ENCODE measurements around the gene TPCN2. TPM values are rescaled to one million over a fixed set of nuclear protein-coding genes. Genes with fewer than 3 reads are reported as not detected.
"Not testable (repeated sequence)": the region's sequence is repeated elsewhere in the genome, so short reads cannot be mapped to it uniquely, and the experiment has no call there.

TPCN2 gene
- polyA plus RNA-seq, 1 donor: 7.1 TPM

DNA sequence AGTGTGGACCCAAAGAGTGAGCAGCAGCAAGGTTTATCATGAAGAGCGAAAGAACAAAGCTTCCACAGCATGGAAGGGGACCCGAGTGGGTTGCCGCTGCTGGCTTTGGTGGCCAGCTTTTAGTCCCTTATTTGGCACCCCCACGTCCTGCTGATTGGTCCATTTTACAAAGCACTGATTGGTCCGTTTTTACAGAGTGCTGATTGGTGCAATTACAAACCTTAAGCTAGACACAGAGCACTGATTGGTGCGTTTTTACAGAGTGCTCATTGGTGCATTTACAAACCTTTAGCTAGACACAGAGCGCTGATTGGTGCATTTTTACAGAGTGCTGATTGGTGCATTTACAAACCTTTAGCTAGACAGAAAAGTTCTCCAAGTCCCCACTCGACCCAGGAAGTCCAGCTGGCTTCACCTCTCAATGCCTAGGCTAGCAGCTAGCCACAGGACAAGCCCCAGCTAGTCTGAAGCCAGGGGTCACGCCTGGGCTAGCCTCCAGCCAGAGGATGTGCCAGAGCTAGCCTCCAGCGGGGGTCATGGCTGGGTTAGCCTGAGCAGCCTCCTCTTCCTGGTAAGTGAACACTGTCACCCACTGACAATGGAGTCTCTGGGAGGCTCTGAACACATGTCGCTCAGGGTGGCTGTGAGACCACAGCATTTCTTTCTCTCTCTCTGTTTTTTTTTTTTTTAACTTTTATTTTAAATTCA lies 100.8 kb downstream of the TPCN2 start:
- not testable (repeated sequence) for DNase-seq (ENCODE audit: low read depth)

DNA sequence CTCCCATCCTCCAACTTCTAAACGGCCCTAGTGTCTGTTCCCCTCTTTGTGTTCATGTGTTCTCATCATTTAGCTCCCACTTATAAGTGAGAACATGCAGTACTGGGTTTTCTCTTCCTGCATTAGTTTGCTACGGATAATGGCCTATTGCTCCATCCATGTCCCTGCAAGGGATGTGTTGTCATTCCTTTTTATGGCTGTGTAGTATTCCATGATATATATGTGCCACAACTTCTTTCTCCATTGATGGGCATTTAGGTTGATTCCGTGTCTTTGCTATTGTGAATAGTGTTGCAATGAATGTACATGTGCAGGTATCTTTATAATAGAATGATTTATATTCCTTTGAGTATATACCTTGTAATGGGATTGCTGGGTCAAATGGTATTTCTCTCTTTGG lies 101.4 kb downstream of the TPCN2 start:
- DNase-seq (ENCODE audit: low read depth): no peak

DNA sequence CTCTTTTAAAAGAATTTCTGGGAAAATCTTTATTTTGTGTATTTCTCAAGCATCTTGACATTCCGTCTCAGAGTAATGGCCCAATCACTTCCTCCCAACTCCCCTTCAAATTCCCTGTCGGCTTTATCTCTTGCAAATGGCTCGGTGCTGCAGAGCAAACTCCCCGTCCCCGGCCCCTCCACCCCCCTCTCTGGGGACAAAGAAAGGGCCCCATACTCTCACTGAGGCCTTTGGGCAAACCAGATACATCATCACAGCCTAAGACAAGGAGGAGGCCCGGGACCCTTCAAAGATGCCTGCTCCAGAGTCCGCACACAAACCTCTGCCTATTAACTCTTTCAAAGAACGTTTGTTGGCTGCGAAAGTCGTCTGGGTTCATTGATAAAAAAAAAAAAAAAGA lies 103.1 kb downstream of the TPCN2 start:
- DNase-seq (ENCODE audit: low read depth): no peak

DNA sequence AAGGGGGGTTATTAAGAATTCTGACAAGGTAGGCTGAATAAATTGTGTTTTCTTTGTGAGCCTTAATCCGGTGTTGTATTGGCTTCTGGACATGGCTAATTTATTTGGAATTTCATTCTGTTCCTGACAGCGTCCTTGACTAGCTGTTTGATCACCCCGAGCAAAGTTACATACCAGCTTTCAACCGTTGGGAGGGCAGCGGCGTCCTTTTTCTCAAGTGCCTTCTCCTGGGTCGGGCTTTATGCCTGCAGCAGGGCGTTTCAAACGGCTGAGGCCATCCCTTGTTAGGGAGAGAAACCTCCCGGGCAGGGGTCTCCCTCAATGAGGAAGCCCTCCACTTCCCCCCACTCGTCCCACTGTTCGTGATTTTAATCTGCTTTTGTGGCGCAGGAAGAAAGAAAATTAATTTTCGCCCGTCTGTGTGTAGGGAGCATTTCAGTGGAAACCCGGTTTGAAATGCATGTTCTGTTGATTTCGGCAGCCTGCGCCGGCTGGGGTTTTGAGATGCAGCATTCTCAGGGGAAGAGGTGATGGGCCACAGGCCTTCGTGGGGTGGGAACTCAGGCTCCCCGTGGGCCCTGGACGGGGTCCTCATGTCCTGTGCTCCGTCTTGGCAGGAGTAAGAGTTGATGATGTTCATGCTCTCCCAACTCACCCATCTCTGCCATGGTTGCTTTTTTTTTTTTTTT lies 104.1 kb downstream of the TPCN2 start:
- DNase-seq (ENCODE audit: low read depth): no peak

DNA sequence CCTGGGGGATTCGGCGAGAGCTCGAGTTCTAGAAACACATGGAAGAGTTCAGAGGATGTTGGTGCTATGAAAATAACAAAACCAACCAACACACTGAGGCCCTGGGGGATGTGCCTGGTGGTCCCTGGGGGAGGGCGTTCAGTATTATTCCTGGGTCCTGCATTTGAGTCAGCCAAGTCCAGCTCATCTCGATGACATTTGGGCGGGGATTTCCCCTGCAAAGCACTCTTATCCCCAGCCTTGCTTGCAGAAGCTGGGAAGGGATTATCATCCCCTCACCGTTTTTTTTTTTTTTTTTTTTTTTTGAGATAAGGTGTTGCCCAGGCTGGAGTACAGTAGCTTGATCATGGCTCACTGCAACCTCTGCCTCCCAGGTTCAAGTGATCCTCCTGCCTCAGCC lies 104.9 kb downstream of the TPCN2 start:
- DNase-seq (ENCODE audit: low read depth): no peak

DNA sequence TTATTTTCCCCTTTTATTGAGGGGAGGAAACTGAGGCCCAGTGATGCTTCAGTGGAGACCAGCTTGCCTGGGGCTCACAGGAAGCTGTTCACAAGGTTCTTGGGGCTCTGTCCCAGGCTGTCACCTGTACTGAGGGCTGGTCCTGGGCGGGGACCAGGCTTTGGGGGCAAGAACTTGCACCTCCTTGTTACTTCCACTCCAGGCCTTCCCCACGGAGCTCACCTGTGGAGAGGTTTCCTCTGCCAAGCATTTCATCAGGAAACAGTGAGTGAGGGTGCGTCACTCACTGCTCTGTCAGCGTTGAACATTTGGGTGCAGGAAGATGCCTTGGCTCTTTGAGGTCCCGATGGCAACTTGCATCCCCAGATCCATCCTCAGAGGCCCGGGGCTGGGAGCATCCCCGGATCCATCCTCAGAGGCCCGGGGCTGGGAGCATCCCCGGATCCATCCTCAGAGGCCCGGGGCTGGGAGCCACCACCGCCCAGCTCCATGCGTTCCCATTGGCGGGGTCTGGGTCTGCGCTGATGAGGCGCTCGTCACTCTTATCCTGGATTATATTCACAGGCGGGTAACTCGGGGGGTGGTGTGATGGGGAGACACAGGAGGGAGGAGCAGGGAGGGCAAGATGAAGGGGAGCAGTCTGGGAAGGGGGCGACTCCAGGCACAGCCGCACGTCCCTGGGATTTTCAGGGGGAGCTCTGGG lies 105.6 kb downstream of the TPCN2 start:
- no peak for DNase-seq (ENCODE audit: low read depth)

DNA sequence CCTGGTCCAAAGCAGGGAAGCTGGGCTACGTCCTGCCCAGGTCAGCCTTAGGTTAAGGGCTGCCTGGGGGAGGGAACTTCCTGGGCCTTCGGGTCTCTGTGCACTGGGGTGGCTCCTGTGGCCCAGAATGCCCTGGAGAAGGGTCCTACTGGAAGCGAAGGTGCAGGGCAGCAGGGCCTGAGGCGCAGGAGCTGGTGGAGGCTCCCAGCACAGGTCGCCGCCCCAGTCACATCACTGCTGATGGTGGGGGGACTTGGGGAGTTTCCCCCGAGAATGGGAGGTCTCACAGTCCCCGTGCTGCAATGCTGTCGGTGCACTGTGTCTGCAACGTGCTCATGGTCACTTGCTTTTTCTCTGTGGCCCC lies 106.2 kb downstream of the TPCN2 start:
- DNase-seq (ENCODE audit: low read depth): no peak

DNA sequence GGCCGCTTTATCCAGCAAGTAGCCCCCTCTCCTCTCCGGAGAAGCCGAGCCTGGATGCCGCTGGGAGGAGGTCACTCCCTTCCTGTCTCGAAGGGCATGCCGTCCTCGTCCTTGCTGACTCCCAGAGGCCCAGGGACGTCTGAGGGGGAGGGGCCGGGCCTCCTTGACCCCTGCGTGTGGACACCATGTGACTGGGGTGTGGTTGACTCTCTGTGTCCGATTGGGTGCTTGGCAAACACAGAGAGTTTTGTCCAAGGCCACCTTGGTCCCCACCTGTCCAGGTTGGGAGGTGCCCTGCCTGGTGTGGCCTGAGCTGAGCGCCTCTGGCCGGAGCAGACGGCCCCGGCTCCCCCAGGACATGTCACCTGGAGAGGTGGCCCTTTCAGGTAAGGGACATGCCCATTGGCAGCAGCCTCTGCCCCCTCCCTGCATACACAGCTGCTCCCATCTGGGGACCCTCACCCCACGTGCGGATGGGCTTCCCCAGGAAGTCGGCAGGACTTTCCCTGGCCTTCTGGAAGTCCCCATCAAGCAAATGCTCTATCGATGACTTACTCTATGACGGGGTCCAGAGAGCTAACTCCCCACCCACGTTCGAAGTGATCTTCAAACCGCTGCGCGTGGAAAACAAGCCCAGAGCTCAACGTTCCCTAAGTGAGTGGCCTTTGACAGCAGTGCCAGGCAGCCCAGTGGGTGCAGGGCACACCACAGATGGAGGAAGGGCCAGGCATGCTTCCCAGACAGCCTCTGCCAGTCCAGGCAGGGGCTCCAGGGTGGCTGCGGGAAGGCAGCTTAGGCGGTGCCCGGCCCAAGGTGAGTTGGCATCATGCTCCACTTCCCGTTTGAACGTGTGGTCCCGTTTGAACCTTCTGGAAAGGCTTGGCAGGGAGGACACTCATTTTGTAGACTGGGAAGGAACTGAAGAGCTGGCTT lies 106.8 kb downstream of the TPCN2 start, which contains the start of gene SMIM38:
Gene SMIM38, plus strand, starts transcription at position 634 of the 933 bp plus-strand sequence. CDS start 1,912 bp downstream, outside the sequence.
- DNase-seq (ENCODE audit: low read depth): no peak

DNA sequence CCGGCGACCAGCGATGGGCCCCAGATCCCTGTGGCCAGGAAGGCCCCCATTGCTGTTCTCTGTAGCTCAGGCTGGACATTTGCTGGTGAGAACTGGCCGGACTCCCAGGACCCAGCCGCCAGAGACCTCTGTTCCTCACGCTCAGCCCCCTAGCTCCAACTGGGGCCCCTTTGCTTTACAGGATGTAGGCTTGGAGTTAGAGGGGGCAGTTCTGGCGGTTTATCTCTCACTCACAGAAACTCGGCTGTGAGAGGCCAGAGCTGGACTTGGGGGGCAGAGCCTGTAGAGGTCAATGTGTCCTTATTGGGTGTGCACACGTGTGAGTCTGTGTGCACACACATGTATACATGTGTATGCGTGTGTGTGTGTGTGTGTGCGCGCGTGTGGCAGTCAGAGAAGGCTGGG lies 107.5 kb downstream of the TPCN2 start:
- no peak for DNase-seq (ENCODE audit: low read depth)

DNA sequence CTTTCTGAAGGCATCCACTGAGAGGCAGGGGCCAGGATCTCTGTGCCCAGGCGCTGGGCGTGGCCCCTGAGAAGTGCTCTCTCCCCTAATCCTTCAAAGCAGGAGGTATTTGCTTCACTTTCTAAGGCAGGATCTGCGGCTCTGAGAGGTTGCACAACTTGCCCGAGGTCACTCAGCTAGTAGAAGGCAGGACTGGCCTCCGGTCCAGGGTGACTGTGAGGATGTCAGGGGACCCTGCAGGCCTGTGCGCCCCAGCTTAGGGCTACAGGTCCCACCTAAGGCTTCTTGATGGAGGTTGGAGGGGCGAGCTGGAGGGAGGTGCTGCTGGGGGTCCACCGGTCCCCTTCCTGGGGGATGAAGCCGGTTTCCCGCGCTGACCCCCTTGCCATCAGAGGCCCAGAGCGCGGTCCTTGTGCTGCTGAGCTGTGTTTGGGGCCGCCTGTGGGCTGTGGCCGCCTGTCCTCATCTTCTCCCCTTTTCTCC lies 108.0 kb downstream of the TPCN2 start:
- no peak for DNase-seq (ENCODE audit: low read depth)

DNA sequence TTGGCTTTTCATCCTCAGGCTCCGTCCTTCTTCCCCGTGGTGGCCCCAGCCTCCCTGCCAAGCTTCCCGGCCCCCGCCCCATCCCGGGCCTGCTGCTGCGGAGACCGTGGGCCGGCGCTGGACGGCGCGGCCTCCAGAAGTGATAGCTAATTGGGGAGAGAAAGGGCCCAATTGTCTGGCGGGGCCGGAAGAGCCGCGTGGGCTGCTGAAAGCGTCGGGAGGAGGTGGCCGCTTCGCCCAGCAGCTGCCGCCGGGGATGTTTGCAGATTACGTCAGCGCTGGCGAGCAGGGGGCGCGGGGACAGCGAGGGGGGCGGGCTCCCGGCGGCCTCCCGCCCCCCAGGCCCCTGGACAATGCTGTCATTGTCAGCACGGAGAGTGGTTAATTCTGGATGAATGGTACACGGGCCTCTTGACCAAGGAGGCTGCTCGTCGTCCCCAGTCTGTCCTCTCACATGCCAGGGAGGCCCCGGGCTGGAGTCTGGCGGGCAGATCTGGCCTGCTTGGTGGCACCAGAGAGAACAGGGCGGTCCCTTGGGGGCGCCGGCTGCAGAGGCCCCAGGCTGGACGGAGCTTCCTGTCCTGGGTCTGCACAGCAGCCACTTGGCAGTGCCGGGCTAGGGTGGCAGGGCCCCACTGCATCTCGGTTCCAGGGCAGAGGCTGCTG lies 108.6 kb downstream of the TPCN2 start:
- peak; percentile 50 for DNase-seq (ENCODE audit: low read depth)

DNA sequence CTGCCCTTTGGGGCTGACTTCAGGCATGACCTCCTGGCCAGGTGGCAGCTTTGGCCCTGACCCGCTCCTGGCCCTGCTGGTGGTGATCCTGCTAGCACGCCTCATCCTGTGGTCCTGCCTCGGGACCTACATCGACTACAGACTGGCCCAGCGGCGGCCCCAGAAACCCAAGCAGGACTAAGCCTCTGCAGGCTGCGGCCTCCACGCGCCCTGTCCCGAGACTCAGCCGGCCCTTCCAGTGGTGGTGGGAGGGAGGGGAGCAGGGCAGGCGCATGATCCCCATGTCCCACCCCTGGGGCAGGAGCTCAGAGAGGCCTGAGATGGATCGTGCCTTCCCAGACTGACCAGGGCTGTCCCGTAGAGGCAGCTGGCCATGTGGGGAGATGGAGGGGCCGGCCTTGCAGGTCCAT lies 109.1 kb downstream of the TPCN2 start:
- DNase-seq (ENCODE audit: low read depth): no peak

DNA sequence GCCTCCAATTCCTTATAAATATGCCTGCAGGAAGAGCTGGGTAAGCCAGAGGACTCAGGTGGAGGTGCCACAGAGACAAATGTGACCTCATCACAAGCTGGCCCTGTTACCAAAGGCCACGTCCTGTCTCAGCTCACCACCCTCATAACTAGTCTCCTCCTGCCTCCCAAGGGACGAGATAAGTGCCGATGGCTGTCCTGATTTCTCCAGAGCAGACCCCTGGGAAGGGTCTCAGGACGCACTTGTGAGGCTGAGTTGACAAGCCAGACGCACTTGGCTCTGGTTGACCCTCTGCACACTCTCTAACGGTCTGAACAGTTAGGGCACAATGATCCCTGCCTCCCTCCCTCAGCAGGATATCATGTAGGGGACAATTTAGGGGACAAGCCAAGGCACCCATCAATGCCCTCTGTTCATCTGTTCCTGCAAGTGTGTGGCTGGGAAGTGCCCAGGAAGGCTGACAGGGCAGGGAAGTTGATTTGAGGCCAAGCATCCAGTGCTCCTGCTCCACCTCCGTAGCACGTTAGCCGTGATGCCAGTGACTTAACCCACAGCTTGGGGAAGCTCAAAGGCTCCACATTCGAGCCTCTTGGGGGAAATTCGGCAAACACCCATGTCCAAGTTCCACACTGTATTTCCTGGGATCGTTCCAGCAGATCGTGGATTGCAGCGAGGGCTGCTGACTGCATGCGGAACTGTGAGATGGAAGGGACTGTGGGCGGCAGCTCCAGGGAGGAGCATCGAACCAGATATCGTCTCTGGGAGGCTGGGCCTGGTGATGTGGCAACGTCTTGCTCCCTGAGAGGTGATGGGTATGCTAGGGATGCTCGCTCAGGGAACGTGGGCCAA lies 109.8 kb downstream of the TPCN2 start:
- no peak for DNase-seq (ENCODE audit: low read depth)

DNA sequence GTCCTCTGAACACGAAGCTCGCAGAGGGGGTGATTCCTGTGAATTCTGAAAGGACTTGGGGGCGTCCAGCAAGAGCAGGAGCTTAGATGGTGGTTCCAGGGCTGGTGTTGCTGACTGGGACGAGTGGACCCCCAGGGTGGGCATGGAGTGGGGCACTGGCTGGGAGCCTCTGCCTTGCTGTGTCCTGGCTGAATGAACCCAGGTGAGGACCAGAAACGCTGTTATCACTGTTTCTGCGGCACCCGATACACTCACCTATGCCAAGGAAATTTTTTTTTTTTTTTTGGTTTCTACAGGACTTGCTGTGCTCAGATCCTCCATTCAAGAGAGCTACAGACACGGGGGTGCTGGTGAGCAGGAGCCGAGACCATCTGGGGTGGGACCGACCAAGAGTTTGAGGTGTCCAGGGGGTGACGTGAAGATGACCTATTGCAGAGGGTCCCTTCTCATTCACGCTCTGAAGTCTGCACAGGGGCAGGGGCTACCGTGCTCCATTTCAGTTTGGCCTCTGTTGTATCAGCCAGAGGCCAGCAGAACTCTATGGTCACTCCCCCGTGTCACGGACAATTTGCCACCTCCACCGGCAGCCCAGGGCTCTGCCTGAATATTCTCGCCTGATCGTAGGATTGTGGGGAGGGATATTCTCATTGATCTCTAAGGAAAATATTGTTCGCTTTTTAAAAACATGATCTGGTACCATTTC lies 110.6 kb downstream of the TPCN2 start:
- DNase-seq (ENCODE audit: low read depth): no peak

DNA sequence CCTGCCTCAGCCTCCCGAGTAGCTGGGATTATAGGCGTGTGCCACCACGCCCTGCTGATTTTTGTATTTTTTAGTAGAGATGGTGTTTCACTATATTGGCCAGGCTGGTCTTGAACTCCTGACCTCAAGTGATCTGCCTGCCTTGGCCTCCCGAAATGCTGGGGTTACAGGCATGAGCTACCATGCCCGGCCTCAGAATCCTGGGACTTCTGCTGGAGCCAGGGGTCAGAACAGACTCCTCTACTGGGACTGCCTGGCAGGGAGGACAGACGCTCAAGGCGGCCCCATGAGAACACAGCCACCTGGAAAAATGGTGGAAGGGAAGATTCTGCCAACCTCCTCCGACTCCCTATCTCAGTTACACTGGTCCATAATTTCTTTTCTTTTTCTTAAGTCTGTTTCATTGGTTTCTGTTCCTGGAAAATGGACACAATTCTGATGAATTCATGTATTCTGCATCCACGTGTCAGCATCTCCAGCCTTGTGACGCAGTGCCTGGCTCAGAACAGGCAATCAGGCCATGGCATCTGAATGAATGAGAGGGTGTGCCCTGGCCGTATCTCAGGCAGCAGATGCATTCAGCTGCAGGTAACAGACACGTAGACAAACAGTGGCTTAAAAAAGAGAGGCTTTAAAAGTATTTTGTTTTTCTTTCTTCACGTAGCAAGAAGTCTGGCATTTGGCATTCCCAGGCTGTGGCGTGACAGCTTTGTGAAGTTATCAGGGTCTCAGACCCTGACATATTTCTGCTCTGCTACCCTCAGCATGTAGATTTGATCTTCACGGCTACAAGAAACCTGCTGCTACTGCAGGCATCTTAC lies 111.8 kb downstream of the TPCN2 start:
- DNase-seq (ENCODE audit: low read depth): no peak

DNA sequence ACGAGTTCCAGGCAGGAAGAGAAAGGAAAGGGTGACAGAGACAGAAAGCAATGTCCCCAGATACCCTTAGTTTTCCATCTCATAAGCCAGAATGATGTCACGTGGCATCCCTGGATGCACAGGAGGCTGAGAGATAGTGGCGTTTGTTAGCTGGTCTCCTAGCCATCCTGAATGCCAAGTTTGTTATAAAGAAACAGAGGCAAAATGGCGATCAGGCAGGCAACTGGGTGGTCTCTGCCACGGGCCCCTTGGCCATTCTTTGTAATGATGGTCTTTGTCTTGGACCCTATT lies 112.3 kb downstream of the TPCN2 start:
- no peak for DNase-seq (ENCODE audit: low read depth)

DNA sequence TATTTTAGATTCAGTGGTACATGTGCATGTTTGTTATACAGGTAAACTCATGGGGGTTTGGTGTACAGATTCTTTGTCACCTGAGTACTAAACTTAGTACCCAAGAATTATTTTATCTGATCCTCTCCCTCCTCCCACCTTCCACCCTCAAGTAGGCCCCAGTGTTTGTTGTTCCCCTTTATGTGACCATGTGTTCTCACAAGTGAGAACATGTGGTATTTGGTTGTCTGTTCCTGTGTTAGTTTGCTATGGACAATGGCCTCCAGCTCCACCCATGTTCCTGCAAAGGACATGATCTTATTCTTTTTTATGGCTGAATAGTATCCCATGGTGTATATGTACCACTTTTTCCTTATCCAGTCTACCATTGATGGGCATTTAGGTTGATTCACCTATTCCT lies 113.8 kb downstream of the TPCN2 start:
- DNase-seq (ENCODE audit: low read depth): no peak

DNA sequence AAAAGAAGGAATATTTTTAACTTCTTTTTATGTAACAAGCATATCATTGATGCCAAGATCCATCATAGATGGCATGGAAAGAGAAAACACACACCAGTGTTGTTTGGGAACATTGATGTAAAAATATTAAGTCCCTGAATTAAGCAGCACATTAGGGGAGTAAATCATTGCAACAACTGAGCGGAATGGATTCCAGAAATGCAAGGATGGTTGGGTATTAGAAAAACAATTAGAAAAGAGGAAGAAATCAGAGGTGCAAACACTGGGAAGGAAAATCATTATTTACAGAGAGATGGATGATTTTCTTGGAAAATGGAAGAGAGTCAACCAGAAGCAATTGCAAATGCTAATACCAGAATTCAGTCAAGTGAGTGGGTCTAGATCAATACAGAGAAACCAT lies 115.1 kb downstream of the TPCN2 start:
- DNase-seq (ENCODE audit: low read depth): no peak

DNA sequence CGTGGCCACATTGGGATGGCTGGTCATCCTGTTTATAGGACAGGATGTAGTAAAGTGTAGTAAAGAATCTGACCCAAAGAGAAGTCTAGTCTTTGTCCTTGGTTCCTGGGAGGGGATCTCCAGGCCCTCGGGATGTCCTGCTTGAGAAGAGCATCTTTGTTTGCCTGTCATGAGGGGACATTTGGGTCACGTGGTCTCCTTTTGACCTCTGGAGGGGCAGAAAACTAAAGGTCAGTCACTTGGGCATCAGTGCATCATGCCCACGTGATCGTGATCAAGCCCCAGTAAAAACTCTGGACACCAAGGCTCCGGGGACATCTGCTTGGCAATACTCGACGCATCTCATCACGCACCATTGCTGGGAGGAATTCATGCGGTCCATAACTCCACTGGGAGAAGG lies 116.1 kb downstream of the TPCN2 start:
- no peak for DNase-seq (ENCODE audit: low read depth)

Measured in forelimb muscle (tissue), 1 donor.